ENCODE results near the gene COQ2. TPM values are rescaled to one million over a fixed set of nuclear protein-coding genes. Genes with fewer than 3 reads are reported as not detected.
A peak's percentile ranks its signal among the peaks of the same experiment; 100 is the strongest.

The COQ2 gene
- total RNA-seq, 1 donor from 2014 or later: 19.2 TPM

GRCh38 chr4:83255584-83255983 is 29.0 kb downstream of the COQ2 start:
- Mint-ChIP-seq H3K4me1 (ENCODE audit: low read depth) (peaks cover 2% of the 10 kb centered on the region), H3K4me3 (ENCODE audit: low read depth) (no peak overlapping the region), H3K27ac (peak overlapping the region; percentile 29), H3K9me3 (ENCODE audit: low read depth) (no peaks in the 10 kb centered on the region), H3K36me3 (ENCODE audit: insufficient read depth) (peaks cover 6% of the 10 kb centered on the region), H3K27me3 (no peaks in the 10 kb centered on the region)
- DNase-seq (ENCODE audit: low spot score, unreplicated experiment): no peak
- no peak for TF ChIP-seq CTCF (IDR thresholded peaks at IDR 0.05; ENCODE audit: unreplicated experiment)

- H3K9me3 Mint-ChIP-seq (ENCODE audit: low read depth): no peaks in the 10 kb centered on the region
- H3K36me3 Mint-ChIP-seq (ENCODE audit: insufficient read depth): peaks cover 3% of the 10 kb centered on the region
- DNase-seq (ENCODE audit: low spot score, unreplicated experiment): peak; percentile 29
- peak; percentile 66 for TF ChIP-seq CTCF (IDR thresholded peaks at IDR 0.05; ENCODE audit: unreplicated experiment)
- peaks cover 2% of the 10 kb centered on the region for H3K4me1 Mint-ChIP-seq (ENCODE audit: low read depth)
- H3K27ac Mint-ChIP-seq: no peak overlapping the region
- H3K27me3 Mint-ChIP-seq: no peaks in the 10 kb centered on the region
- H3K4me3 Mint-ChIP-seq (ENCODE audit: low read depth): no peak overlapping the region
These were observed 31.7 kb downstream of the COQ2 start for GRCh38 chr4:83252782-83253405.

- no peak for TF ChIP-seq CTCF (IDR thresholded peaks at IDR 0.05; ENCODE audit: unreplicated experiment)
- Mint-ChIP-seq H3K36me3 (ENCODE audit: insufficient read depth) (no peaks in the 10 kb centered on the region), H3K4me1 (ENCODE audit: low read depth) (peaks cover 2% of the 10 kb centered on the region), H3K9me3 (ENCODE audit: low read depth) (no peaks in the 10 kb centered on the region), H3K27ac (no peak overlapping the region), H3K4me3 (ENCODE audit: low read depth) (no peak overlapping the region), H3K27me3 (no peaks in the 10 kb centered on the region)
- no peak for DNase-seq (ENCODE audit: low spot score, unreplicated experiment)
These were observed 33.2 kb downstream of the COQ2 start for GRCh38 chr4:83251447-83251830.

- H3K9me3 Mint-ChIP-seq (ENCODE audit: low read depth): no peaks in the 10 kb centered on the region
- TF ChIP-seq CTCF (IDR thresholded peaks at IDR 0.05; ENCODE audit: unreplicated experiment): no peak
- H3K27me3 Mint-ChIP-seq: no peaks in the 10 kb centered on the region
- no peak overlapping the region for H3K4me3 Mint-ChIP-seq (ENCODE audit: low read depth)
- H3K4me1 Mint-ChIP-seq (ENCODE audit: low read depth): peaks cover 2% of the 10 kb centered on the region
- DNase-seq (ENCODE audit: low spot score, unreplicated experiment): no peak
- H3K27ac Mint-ChIP-seq: no peak overlapping the region
- H3K36me3 Mint-ChIP-seq (ENCODE audit: insufficient read depth): no peaks in the 10 kb centered on the region
These were observed 33.7 kb downstream of the COQ2 start for GRCh38 chr4:83250687-83251446.

- no peak overlapping the region for H3K27ac Mint-ChIP-seq
- no peak for TF ChIP-seq CTCF (IDR thresholded peaks at IDR 0.05; ENCODE audit: unreplicated experiment)
- DNase-seq (ENCODE audit: low spot score, unreplicated experiment): no peak
- no peaks in the 10 kb centered on the region for H3K4me1 Mint-ChIP-seq (ENCODE audit: low read depth)
- H3K27me3 Mint-ChIP-seq: no peaks in the 10 kb centered on the region
- no peak overlapping the region for H3K4me3 Mint-ChIP-seq (ENCODE audit: low read depth)
- peaks cover 10% of the 10 kb centered on the region for H3K9me3 Mint-ChIP-seq (ENCODE audit: low read depth)
- peaks cover 2% of the 10 kb centered on the region for H3K36me3 Mint-ChIP-seq (ENCODE audit: insufficient read depth)
These were observed 36.1 kb downstream of the COQ2 start for GRCh38 chr4:83248486-83248885.
